Right lobe of liver (tissue), 6 donors: Measurements from ENCODE around the gene NMNAT2. TPM values are rescaled to one million over a fixed set of nuclear protein-coding genes. Genes with fewer than 3 reads are reported as not detected.

Experiments used
- ATAC-seq, 4 donors: fragments of 200-7000 bp; cut with Tn5 transposase; one replicate each; pipeline ENCODE4 v1.9.1; 2020; ENCODE audit warnings: mild to moderate bottlenecking in 4 of 4, moderate library complexity in 4 of 4
- DNase-seq, 3 donors: peaks; one replicate each; pipeline ENCODE4 v3.0.0-alpha.2; 2020
- H3K27ac ChIP-seq, 3 donors: fragments of 200-600 bp; one replicate each; pipeline ENCODE4 v1.8.0; 2022
- H3K27me3 ChIP-seq, 2 donors: fragments of 200-600 bp; one replicate each; pipeline ENCODE4 v1.8.0; 2022
- H3K36me3 ChIP-seq, 4 donors: fragments of 200-600 bp; sonication (generic) in 1 of 4; one replicate each; pipeline versions ENCODE4 v1.5.1 to v1.8.0; 2017 to 2022; ENCODE audit warnings: control low read depth in 1 of 4
- H3K4me1 ChIP-seq, 4 donors: fragments of 200-600 bp; sonication (generic) in 1 of 4; one replicate each; pipeline versions ENCODE4 v1.5.1 to v1.8.0; 2017 to 2022; ENCODE audit warnings: control low read depth in 1 of 4
- H3K4me3 ChIP-seq, 3 donors: fragments of 200-600 bp; one replicate each; pipeline ENCODE4 v1.8.0; 2022
- H3K9me3 ChIP-seq, 4 donors: fragments of 200-600 bp; sonication (generic) in 1 of 4; one replicate each; pipeline versions ENCODE4 v1.5.1 to v1.8.0; 2017 to 2022; ENCODE audit warnings: control low read depth in 1 of 4
- CTCF ChIP-seq, 4 donors: fragments of 200-600 bp in 3 of 4; fragments of 450-650 bp in 1 of 4; IDR thresholded peaks; one replicate each; pipeline versions ENCODE4 v1.5.1 to v1.8.0; 2016 to 2022; ENCODE audit warnings: antibody characterized with exemption in 4 of 4, mild to moderate bottlenecking in 2 of 4
- POLR2A ChIP-seq: fragments of 450-650 bp; IDR thresholded peaks from one replicate; pipeline ENCODE4 v1.6.1; 2017; ENCODE audit warnings: antibody characterized with exemption, mild to moderate bottlenecking
- WGBS: methylation state at CpG from one replicate; pipeline ENCODE4 v1.1.6; 2018; ENCODE audit warnings: low coverage, low lambda C conversion rate; ENCODE audit not compliant: insufficient coverage; ENCODE audit errors: missing lambda C conversion rate; 5-methylcytosine and 5-hydroxymethylcytosine counted together
- intact Hi-C, 2 donors: fragments of 100-400 bp; cut with DNase I; formaldehyde crosslinking; loops; one replicate each; pipeline versions ENCODE4 v1.11.2 to v1.14.1; 2022
- total RNA-seq, 6 experiments: library from RNA; depleted of rRNA in 2 of 6; stranded (reverse); fragments of >200 nt in 2 of 6; fragmentation: NEBNext Ultra II Directional in 3 of 6; extraction: Animal tissue kit (Norgen Biotek cat#: 25700) in 3 of 6; gene quantifications; one replicate each; pipeline versions ENCODE4 v1.1.0 to v1.2.4, GENCODE V29; 2016 to 2023
- donor health status: DM: no; HTN: yes; CAD: no.
- donor health status: DM: no; HTN: no; CAD: no.
- donor health status: DM: no; HTN: no; CAD: no.
- donor health status: DM: no; HTN: yes; CAD: no.
- donor health status: DM: no; HTN: yes; CAD: no.

Gene NMNAT2
- total RNA-seq, 6 experiments from 2014 or later: 0.06 to 0.07 (median 0.06) TPM; not detected in 3

- TF ChIP-seq CTCF (IDR thresholded peaks at IDR 0.05) (no peak), POLR2A (no peak)
- intact Hi-C loops: no loop called here
- no peaks in the 10 kb centered on the region for H3K36me3 ChIP-seq
- 50% methylated on average over 2 of the region's 8 CpGs for WGBS
- H3K27me3 ChIP-seq: no peaks in the 10 kb centered on the region
- H3K4me3 ChIP-seq: no peak overlapping the region
- DNase-seq (no peak), ATAC-seq (no peak)
- no peak overlapping the region for H3K27ac ChIP-seq
- no peaks in the 10 kb centered on the region for H3K4me1 ChIP-seq
- H3K9me3 ChIP-seq: no peaks in the 10 kb centered on the region
These were observed 166.2 kb downstream of the NMNAT2 start for GRCh38 chr1:183251959-183252450.

- no peak for TF ChIP-seq CTCF (IDR thresholded peaks at IDR 0.05)
- no peaks in the 10 kb centered on the region for H3K4me1 ChIP-seq
- H3K36me3 ChIP-seq: no peaks in the 10 kb centered on the region
- no peak overlapping the region for H3K27ac ChIP-seq
- no peaks in the 10 kb centered on the region for H3K27me3 ChIP-seq
- 88% methylated on average over 9 of the region's 12 CpGs for WGBS
- intact Hi-C loops: no loop called here
- no peaks in the 10 kb centered on the region for H3K9me3 ChIP-seq
- H3K4me3 ChIP-seq: no peak overlapping the region
- ATAC-seq (no peak), DNase-seq (no peak)
These were observed 166.8 kb downstream of the NMNAT2 start for GRCh38 chr1:183251101-183251958.

GRCh38 chr1:183249941-183250452 is 168.2 kb downstream of the NMNAT2 start:
- Histone ChIP-seq H3K36me3 (no peaks in the 10 kb centered on the region), H3K9me3 (no peaks in the 10 kb centered on the region), H3K27ac (no peak overlapping the region), H3K27me3 (no peaks in the 10 kb centered on the region), H3K4me3 (no peak overlapping the region), H3K4me1 (no peaks in the 10 kb centered on the region)
- intact Hi-C loops: no loop called here
- WGBS: 67% methylated on average over 5 of the region's 5 CpGs
- no peak for DNase-seq
- no peak for ATAC-seq
- TF ChIP-seq CTCF (IDR thresholded peaks at IDR 0.05) (no peak), POLR2A (no peak)

- no peak overlapping the region for H3K4me3 ChIP-seq
- H3K4me1 ChIP-seq: no peaks in the 10 kb centered on the region
- H3K9me3 ChIP-seq: no peaks in the 10 kb centered on the region
- no peaks in the 10 kb centered on the region for H3K36me3 ChIP-seq
- DNase-seq (no peak), ATAC-seq (no peak)
- intact Hi-C loops: no loop called here
- WGBS: 52% methylated on average over 4 of the region's 4 CpGs
- no peaks in the 10 kb centered on the region for H3K27me3 ChIP-seq
- TF ChIP-seq CTCF (IDR thresholded peaks at IDR 0.05) (no peak), POLR2A (no peak)
- H3K27ac ChIP-seq: no peak overlapping the region
These were observed 169.0 kb downstream of the NMNAT2 start for GRCh38 chr1:183248989-183249691.
